Measurements from ENCODE around the gene TUNAR.

Gene TUNAR

DNA sequence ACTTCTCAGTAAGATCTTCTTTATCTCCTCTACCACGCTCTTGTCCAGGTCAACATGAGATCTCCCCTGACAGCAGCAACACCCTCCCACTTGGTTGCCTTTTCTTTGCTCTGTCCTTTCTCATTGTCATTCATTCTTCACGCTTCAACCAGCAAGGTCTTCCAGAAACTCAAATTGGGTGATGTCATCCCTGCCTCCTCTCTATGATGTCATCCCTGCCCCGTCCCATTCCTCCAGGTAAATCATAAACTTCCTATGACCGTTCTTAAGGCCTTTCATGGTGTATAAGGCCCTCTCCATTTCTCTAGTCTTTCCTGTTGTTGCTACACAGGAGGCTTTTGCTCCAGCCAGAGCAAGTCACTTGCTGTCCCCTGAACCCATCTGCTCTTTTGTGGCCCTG, 17.7 kb upstream of the TUNAR start:
- TF ChIP-seq, protein P1, sequence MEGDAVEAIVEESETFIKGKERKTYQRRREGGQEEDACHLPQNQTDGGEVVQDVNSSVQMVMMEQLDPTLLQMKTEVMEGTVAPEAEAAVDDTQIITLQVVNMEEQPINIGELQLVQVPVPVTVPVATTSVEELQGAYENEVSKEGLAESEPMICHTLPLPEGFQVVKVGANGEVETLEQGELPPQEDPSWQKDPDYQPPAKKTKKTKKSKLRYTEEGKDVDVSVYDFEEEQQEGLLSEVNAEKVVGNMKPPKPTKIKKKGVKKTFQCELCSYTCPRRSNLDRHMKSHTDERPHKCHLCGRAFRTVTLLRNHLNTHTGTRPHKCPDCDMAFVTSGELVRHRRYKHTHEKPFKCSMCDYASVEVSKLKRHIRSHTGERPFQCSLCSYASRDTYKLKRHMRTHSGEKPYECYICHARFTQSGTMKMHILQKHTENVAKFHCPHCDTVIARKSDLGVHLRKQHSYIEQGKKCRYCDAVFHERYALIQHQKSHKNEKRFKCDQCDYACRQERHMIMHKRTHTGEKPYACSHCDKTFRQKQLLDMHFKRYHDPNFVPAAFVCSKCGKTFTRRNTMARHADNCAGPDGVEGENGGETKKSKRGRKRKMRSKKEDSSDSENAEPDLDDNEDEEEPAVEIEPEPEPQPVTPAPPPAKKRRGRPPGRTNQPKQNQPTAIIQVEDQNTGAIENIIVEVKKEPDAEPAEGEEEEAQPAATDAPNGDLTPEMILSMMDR (IDR thresholded peaks at IDR 0.05; ENCODE audit: borderline replicate concordance, extremely low read depth, low read length, poor library complexity, severe bottlenecking) = no peak
- no peak for TF ChIP-seq EZH2 (IDR thresholded peaks at IDR 0.05; ENCODE audit: borderline replicate concordance, low read depth, low read length, severe bottlenecking)
- Histone ChIP-seq H3K36me3 (ENCODE audit: insufficient read depth, low read length) (no peaks in the 10 kb centered on the region), H3K4me1 (ENCODE audit: insufficient read depth, low read length) (no peaks in the 10 kb centered on the region), H3K4me2 (ENCODE audit: insufficient read depth, low read length) (no peak overlapping the region), H4K20me1 (ENCODE audit: insufficient read depth, low read length) (no peaks in the 10 kb centered on the region), H3K27me3 (ENCODE audit: insufficient read depth, low read length, poor library complexity) (no peaks in the 10 kb centered on the region), H3K9me3 (ENCODE audit: insufficient read depth, low read length, severe bottlenecking) (no peaks in the 10 kb centered on the region), H2AFZ (ENCODE audit: low read depth, low read length) (no peak overlapping the region), H3K9ac (ENCODE audit: low read depth, low read length) (no peak overlapping the region), H3K27ac (ENCODE audit: low read length) (no peak overlapping the region), H3K4me3 (ENCODE audit: low read depth in 1 of 2, low read length in 2 of 2) (no peak overlapping the region), H3K79me2 (ENCODE audit: insufficient read depth, low read length) (no peaks in the 10 kb centered on the region)
- no peak for ATAC-seq (ENCODE audit: insufficient read depth, low read depth)
- DNase-seq = no peak

- Histone ChIP-seq H3K4me2 (ENCODE audit: insufficient read depth, low read length) (no peak overlapping the region), H4K20me1 (ENCODE audit: insufficient read depth, low read length) (no peaks in the 10 kb centered on the region), H3K27me3 (ENCODE audit: insufficient read depth, low read length, poor library complexity) (no peaks in the 10 kb centered on the region), H3K79me2 (ENCODE audit: insufficient read depth, low read length) (no peaks in the 10 kb centered on the region), H3K9me3 (ENCODE audit: insufficient read depth, low read length, severe bottlenecking) (no peaks in the 10 kb centered on the region), H3K9ac (ENCODE audit: low read depth, low read length) (no peak overlapping the region), H3K27ac (ENCODE audit: low read length) (no peak overlapping the region), H3K4me1 (ENCODE audit: insufficient read depth, low read length) (no peaks in the 10 kb centered on the region), H3K36me3 (ENCODE audit: insufficient read depth, low read length) (no peaks in the 10 kb centered on the region), H3K4me3 (ENCODE audit: low read depth in 1 of 2, low read length in 2 of 2) (no peak overlapping the region), H2AFZ (ENCODE audit: low read depth, low read length) (no peak overlapping the region)
- DNase-seq (no peak), ATAC-seq (ENCODE audit: insufficient read depth, low read depth) (no peak)
- TF ChIP-seq, protein P1 (IDR thresholded peaks at IDR 0.05; ENCODE audit: borderline replicate concordance, extremely low read depth, low read length, poor library complexity, severe bottlenecking) = no peak
- no peak for TF ChIP-seq EZH2 (IDR thresholded peaks at IDR 0.05; ENCODE audit: borderline replicate concordance, low read depth, low read length, severe bottlenecking)
Measured at GRCh38 chr14:95862243-95862642, 14.4 kb upstream of the TUNAR start.

GRCh38 chr14:95863295-95863694, 13.3 kb upstream of the TUNAR start:
- DNase-seq (no peak), ATAC-seq (ENCODE audit: insufficient read depth, low read depth) (no peak)
- Histone ChIP-seq H3K36me3 (ENCODE audit: insufficient read depth, low read length) (no peaks in the 10 kb centered on the region), H3K9me3 (ENCODE audit: insufficient read depth, low read length, severe bottlenecking) (no peaks in the 10 kb centered on the region), H3K9ac (ENCODE audit: low read depth, low read length) (no peak overlapping the region), H3K27ac (ENCODE audit: low read length) (no peak overlapping the region), H3K27me3 (ENCODE audit: insufficient read depth, low read length, poor library complexity) (no peaks in the 10 kb centered on the region), H2AFZ (ENCODE audit: low read depth, low read length) (no peak overlapping the region), H3K4me3 (ENCODE audit: low read depth in 1 of 2, low read length in 2 of 2) (no peak overlapping the region), H3K79me2 (ENCODE audit: insufficient read depth, low read length) (no peaks in the 10 kb centered on the region), H3K4me1 (ENCODE audit: insufficient read depth, low read length) (no peaks in the 10 kb centered on the region), H4K20me1 (ENCODE audit: insufficient read depth, low read length) (no peaks in the 10 kb centered on the region), H3K4me2 (ENCODE audit: insufficient read depth, low read length) (no peak overlapping the region)
- TF ChIP-seq, protein P1 (IDR thresholded peaks at IDR 0.05; ENCODE audit: borderline replicate concordance, extremely low read depth, low read length, poor library complexity, severe bottlenecking) = no peak
- TF ChIP-seq EZH2 (IDR thresholded peaks at IDR 0.05; ENCODE audit: borderline replicate concordance, low read depth, low read length, severe bottlenecking) = no peak

GRCh38 chr14:95869776-95870175, 6.9 kb upstream of the TUNAR start:
- H2AFZ ChIP-seq (ENCODE audit: low read depth, low read length) = no peak overlapping the region
- H3K79me2 ChIP-seq (ENCODE audit: insufficient read depth, low read length) = no peaks in the 10 kb centered on the region
- H3K27me3 ChIP-seq (ENCODE audit: insufficient read depth, low read length, poor library complexity) = no peaks in the 10 kb centered on the region
- H3K27ac ChIP-seq (ENCODE audit: low read length) = no peak overlapping the region
- H3K36me3 ChIP-seq (ENCODE audit: insufficient read depth, low read length) = no peaks in the 10 kb centered on the region
- DNase-seq (no peak), ATAC-seq (ENCODE audit: insufficient read depth, low read depth) (no peak)
- no peak overlapping the region for H3K4me2 ChIP-seq (ENCODE audit: insufficient read depth, low read length)
- no peaks in the 10 kb centered on the region for H4K20me1 ChIP-seq (ENCODE audit: insufficient read depth, low read length)
- no peak overlapping the region for H3K4me3 ChIP-seq (ENCODE audit: low read depth in 1 of 2, low read length in 2 of 2)
- H3K4me1 ChIP-seq (ENCODE audit: insufficient read depth, low read length) = no peaks in the 10 kb centered on the region
- no peak overlapping the region for H3K9ac ChIP-seq (ENCODE audit: low read depth, low read length)
- H3K9me3 ChIP-seq (ENCODE audit: insufficient read depth, low read length, severe bottlenecking) = no peaks in the 10 kb centered on the region
- TF ChIP-seq, protein P1 (IDR thresholded peaks at IDR 0.05; ENCODE audit: borderline replicate concordance, extremely low read depth, low read length, poor library complexity, severe bottlenecking) = no peak
- no peak for TF ChIP-seq EZH2 (IDR thresholded peaks at IDR 0.05; ENCODE audit: borderline replicate concordance, low read depth, low read length, severe bottlenecking)
